OCI-LY3 (cell line): ENCODE results near the gene MOV10.

ENCODE experiments used
- H2AFZ ChIP-seq: fragments of 200-600, 300-600 bp; shearing (Covaris generic); 2 replicates; pipeline ENCODE4 v1.6.0; 2014; ENCODE audit warnings: antibody characterized with exemption, low read depth, low read length
- H3K27ac ChIP-seq: fragments of 200-600, 300-600 bp; sonication (generic); 2 replicates; pipeline ENCODE4 v1.5.1; 2014; ENCODE audit warnings: mild to moderate bottlenecking, low read length, moderate library complexity, mixed read lengths
- H3K27me3 ChIP-seq: fragments of 200-600, 300-600 bp; sonication (generic); 2 replicates; pipeline ENCODE4 v1.6.1; 2014; ENCODE audit warnings: low read depth, low read length, mixed read lengths
- H3K36me3 ChIP-seq: fragments of 200-600, 300-600 bp; sonication (generic); replicated peaks from 2 replicates; pipeline ENCODE3; 2014; ENCODE audit warnings: low read depth, low read length, mixed read lengths
- H3K4me1 ChIP-seq: fragments of 300-600, 200-600 bp; sonication (generic); 2 replicates; pipeline ENCODE4 v1.6.1; 2014; ENCODE audit warnings: low read length, mixed read lengths
- H3K4me2 ChIP-seq: fragments of 200-600, 300-600 bp; sonication (generic); 2 replicates; pipeline ENCODE4 v1.6.1; 2014; ENCODE audit warnings: low read length, mixed read lengths
- H3K4me3 ChIP-seq: fragments of 300-600, 200-600 bp; sonication (generic); 2 replicates; pipeline ENCODE4 v1.5.1; 2014; ENCODE audit warnings: antibody characterized with exemption, mild to moderate bottlenecking, low read length, moderate library complexity
- H3K79me2 ChIP-seq: fragments of 300-600, 200-600 bp; shearing (Covaris generic); 2 replicates; pipeline ENCODE4 v1.6.1; 2014; ENCODE audit warnings: mild to moderate bottlenecking, low read length, mixed read lengths
- H3K9ac ChIP-seq: fragments of 300-600, 200-600 bp; shearing (Covaris generic); 2 replicates; pipeline ENCODE4 v1.6.0; 2014; ENCODE audit warnings: mild to moderate bottlenecking, low read length, moderate library complexity
- H3K9me3 ChIP-seq: fragments of 200-600, 300-600 bp; shearing (Covaris generic); 2 replicates; pipeline ENCODE4 v1.6.1; 2014; ENCODE audit warnings: low read length, mixed read lengths; ENCODE audit not compliant: insufficient read depth
- H4K20me1 ChIP-seq: fragments of 200-600, 300-600 bp; sonication (generic); 2 replicates; pipeline ENCODE4 v1.6.1; 2016; ENCODE audit warnings: low read length, mixed read lengths; ENCODE audit not compliant: insufficient read depth
- CTCF ChIP-seq: fragments of 200-600, 300-600 bp; sonication (generic); IDR thresholded peaks from 2 replicates; pipeline ENCODE4 v1.5.1; 2014; ENCODE audit warnings: antibody characterized with exemption, low read length, low read depth
- EZH2phosphoT487 ChIP-seq: fragments of 200-600 bp; shearing (Covaris generic); IDR thresholded peaks from 2 replicates; pipeline ENCODE4 v1.6.1; 2018; ENCODE audit warnings: antibody characterized with exemption, mixed run types, low read depth

Gene MOV10

GRCh38 chr1:112710586-112710985 lies 36.1 kb downstream of the MOV10 start:
- Histone ChIP-seq H3K4me3 (no peak overlapping the region), H3K9ac (no peak overlapping the region), H3K36me3 (no peaks in the 10 kb centered on the region), H3K79me2 (no peaks in the 10 kb centered on the region), H3K4me1 (peaks cover 18% of the 10 kb centered on the region), H3K9me3 (no peaks in the 10 kb centered on the region), H3K4me2 (no peak overlapping the region), H3K27me3 (no peaks in the 10 kb centered on the region), H2AFZ (no peak overlapping the region), H3K27ac (no peak overlapping the region), H4K20me1 (no peaks in the 10 kb centered on the region)
- TF ChIP-seq EZH2phosphoT487, result no peak
- no peak for TF ChIP-seq CTCF

GRCh38 chr1:112711041-112711440 lies 36.6 kb downstream of the MOV10 start:
- H3K79me2 ChIP-seq, result no peaks in the 10 kb centered on the region
- TF ChIP-seq CTCF (no peak), EZH2phosphoT487 (no peak)
- no peak overlapping the region for H3K4me3 ChIP-seq
- H3K36me3 ChIP-seq, result no peaks in the 10 kb centered on the region
- H3K9me3 ChIP-seq, result no peaks in the 10 kb centered on the region
- no peak overlapping the region for H3K4me2 ChIP-seq
- no peak overlapping the region for H3K27ac ChIP-seq
- H4K20me1 ChIP-seq, result no peaks in the 10 kb centered on the region
- no peak overlapping the region for H2AFZ ChIP-seq
- no peaks in the 10 kb centered on the region for H3K27me3 ChIP-seq
- no peak overlapping the region for H3K9ac ChIP-seq
- peaks cover 16% of the 10 kb centered on the region for H3K4me1 ChIP-seq

GRCh38 chr1:112711670-112712069 lies 37.2 kb downstream of the MOV10 start:
- Histone ChIP-seq H3K4me1 (peaks cover 17% of the 10 kb centered on the region), H3K9ac (no peak overlapping the region), H4K20me1 (no peaks in the 10 kb centered on the region), H2AFZ (no peak overlapping the region), H3K9me3 (no peaks in the 10 kb centered on the region), H3K27ac (no peak overlapping the region), H3K4me2 (no peak overlapping the region), H3K79me2 (no peaks in the 10 kb centered on the region), H3K27me3 (no peaks in the 10 kb centered on the region), H3K4me3 (no peak overlapping the region), H3K36me3 (no peaks in the 10 kb centered on the region)
- TF ChIP-seq EZH2phosphoT487 (no peak), CTCF (no peak)

- no peak for TF ChIP-seq CTCF
- TF ChIP-seq EZH2phosphoT487, result no peak
- Histone ChIP-seq H2AFZ (no peak overlapping the region), H3K27ac (no peak overlapping the region), H3K4me3 (no peak overlapping the region), H4K20me1 (no peaks in the 10 kb centered on the region), H3K4me2 (no peak overlapping the region), H3K36me3 (no peaks in the 10 kb centered on the region), H3K9ac (no peak overlapping the region), H3K27me3 (no peaks in the 10 kb centered on the region), H3K9me3 (no peaks in the 10 kb centered on the region), H3K79me2 (no peaks in the 10 kb centered on the region), H3K4me1 (peaks cover 22% of the 10 kb centered on the region)
Measured at GRCh38 chr1:112712191-112712590, 37.7 kb downstream of the MOV10 start.
